OCI-LY7 (cell line): ENCODE results near the gene BICDL1.

Source experiments
- EZH2phosphoT487 ChIP-seq: fragments of 200-600 bp; sonication (generic); IDR thresholded peaks from 2 replicates; pipeline ENCODE4 v1.6.1; 2018; ENCODE audit warnings: low read depth, borderline replicate concordance, mild to moderate bottlenecking, mixed run types, antibody characterized with exemption, low read length, moderate library complexity, mixed read lengths
- TF ChIP-seq, protein P1 (sequence below): fragments of 200-600 bp; sonication (generic); conservative IDR thresholded peaks from 2 replicates; pipeline ENCODE4 v1.5.1; 2014; ENCODE audit warnings: mild to moderate bottlenecking, antibody characterized with exemption, low read length, moderate library complexity, mixed read lengths

DNA sequence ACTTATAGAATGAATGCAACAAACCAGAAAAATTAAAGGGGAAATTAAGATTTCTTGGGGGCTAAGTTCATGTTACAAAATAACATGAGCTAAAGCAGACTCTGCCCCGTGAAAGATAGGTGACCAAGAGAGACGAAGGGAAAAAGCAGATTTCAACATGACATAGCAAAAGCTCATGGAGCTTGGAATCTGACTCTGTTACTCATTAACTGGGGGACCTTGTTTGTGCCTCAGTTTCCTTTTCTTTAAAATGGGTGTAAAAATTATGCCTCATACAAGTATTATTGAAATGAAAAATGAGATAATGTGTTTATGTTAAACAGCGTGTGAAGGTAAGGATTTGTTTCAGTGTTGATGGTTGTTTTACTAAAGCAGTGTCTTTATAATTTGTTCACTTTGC lies 11.5 kb downstream of the BICDL1 start:
- TF ChIP-seq, protein P1, sequence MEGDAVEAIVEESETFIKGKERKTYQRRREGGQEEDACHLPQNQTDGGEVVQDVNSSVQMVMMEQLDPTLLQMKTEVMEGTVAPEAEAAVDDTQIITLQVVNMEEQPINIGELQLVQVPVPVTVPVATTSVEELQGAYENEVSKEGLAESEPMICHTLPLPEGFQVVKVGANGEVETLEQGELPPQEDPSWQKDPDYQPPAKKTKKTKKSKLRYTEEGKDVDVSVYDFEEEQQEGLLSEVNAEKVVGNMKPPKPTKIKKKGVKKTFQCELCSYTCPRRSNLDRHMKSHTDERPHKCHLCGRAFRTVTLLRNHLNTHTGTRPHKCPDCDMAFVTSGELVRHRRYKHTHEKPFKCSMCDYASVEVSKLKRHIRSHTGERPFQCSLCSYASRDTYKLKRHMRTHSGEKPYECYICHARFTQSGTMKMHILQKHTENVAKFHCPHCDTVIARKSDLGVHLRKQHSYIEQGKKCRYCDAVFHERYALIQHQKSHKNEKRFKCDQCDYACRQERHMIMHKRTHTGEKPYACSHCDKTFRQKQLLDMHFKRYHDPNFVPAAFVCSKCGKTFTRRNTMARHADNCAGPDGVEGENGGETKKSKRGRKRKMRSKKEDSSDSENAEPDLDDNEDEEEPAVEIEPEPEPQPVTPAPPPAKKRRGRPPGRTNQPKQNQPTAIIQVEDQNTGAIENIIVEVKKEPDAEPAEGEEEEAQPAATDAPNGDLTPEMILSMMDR, result no peak
- no peak for TF ChIP-seq EZH2phosphoT487
